ENCODE data around the gene HCLS1. TPM values are rescaled to one million over a fixed set of nuclear protein-coding genes. Genes with fewer than 3 reads are reported as not detected.
"Not testable (repeated sequence)": the region's sequence is repeated elsewhere in the genome, so short reads cannot be mapped to it uniquely, and the experiment has no call there.

Gene HCLS1
- total RNA-seq, 4 donors from 2014 or later, result 61.5 to 164 (median 132) TPM

GRCh38 chr3:121698476-121698875 lies 37.8 kb upstream of the HCLS1 start:
- TF ChIP-seq CTCF (IDR thresholded peaks at IDR 0.05), result no peak
- DNase-seq (ENCODE audit: low spot score) (no peak), ATAC-seq (ENCODE audit: low FRiP score) (no peak)

- ATAC-seq (ENCODE audit: low FRiP score), result no peak
- no peak for TF ChIP-seq CTCF (IDR thresholded peaks at IDR 0.05)
- no peak for DNase-seq (ENCODE audit: low spot score)
Observed at GRCh38 chr3:121696186-121696585, 35.5 kb upstream of the HCLS1 start.

GRCh38 chr3:121692010-121692699 lies 31.5 kb upstream of the HCLS1 start:
- no peak for TF ChIP-seq CTCF (IDR thresholded peaks at IDR 0.05)
- no peak for DNase-seq (ENCODE audit: low spot score)
- no peak for ATAC-seq (ENCODE audit: low FRiP score)

- DNase-seq (ENCODE audit: low spot score), result no peak
- TF ChIP-seq CTCF (IDR thresholded peaks at IDR 0.05), result no peak
- ATAC-seq (ENCODE audit: low FRiP score), result no peak
Observed at GRCh38 chr3:121690777-121691405, 30.2 kb upstream of the HCLS1 start.

- not testable (repeated sequence) for DNase-seq (ENCODE audit: low spot score); ATAC-seq (ENCODE audit: low FRiP score)
Observed at GRCh38 chr3:121688747-121689146, 28.0 kb upstream of the HCLS1 start.

- no peak for TF ChIP-seq CTCF (IDR thresholded peaks at IDR 0.05)
- ATAC-seq (ENCODE audit: low FRiP score) (no peak), DNase-seq (ENCODE audit: low spot score) (no peak)
Observed at GRCh38 chr3:121681792-121682191, 21.1 kb upstream of the HCLS1 start.

GRCh38 chr3:121677141-121677540 lies 16.4 kb upstream of the HCLS1 start:
- ATAC-seq (ENCODE audit: low FRiP score) (no peak), DNase-seq (ENCODE audit: low spot score) (no peak)
- TF ChIP-seq CTCF (IDR thresholded peaks at IDR 0.05), result no peak
